H1 (cell line): ENCODE data around the gene MAST2.

Experiments used
- EP300 ChIP-seq, 2 experiments: IDR thresholded peaks; 1 replicate in 1 of 2; 2 replicates in 1 of 2; pipeline ENCODE4 v1.6.1; 2011 to 2012; ENCODE audit warnings: low read depth in 2 of 2, low read length in 2 of 2, mild to moderate bottlenecking in 2 of 2, borderline replicate concordance in 1 of 2, inconsistent platforms in 1 of 2, moderate library complexity in 1 of 2
- JUND ChIP-seq: IDR thresholded peaks from 2 replicates; pipeline ENCODE4 v1.6.1; 2011; ENCODE audit warnings: mild to moderate bottlenecking, improper control_type of control experiment, low read length
- POLR2A ChIP-seq, 2 experiments: IDR thresholded peaks; 1 replicate in 1 of 2; 2 replicates in 1 of 2; pipeline ENCODE4 v1.6.1; 2011; ENCODE audit warnings: low read depth in 2 of 2, low read length in 2 of 2, mild to moderate bottlenecking in 2 of 2; ENCODE audit errors: control extremely low read depth in 1 of 2
- POLR2AphosphoS5 ChIP-seq: IDR thresholded peaks from 2 replicates; pipeline ENCODE4 v1.6.1; 2011; ENCODE audit warnings: low read depth, low read length
- TAF1 ChIP-seq: IDR thresholded peaks from 2 replicates; pipeline ENCODE4 v1.6.1; 2011; ENCODE audit warnings: mild to moderate bottlenecking, low read depth, low read length
- YY1 ChIP-seq: IDR thresholded peaks from 2 replicates; pipeline ENCODE4 v1.6.1; 2011; ENCODE audit warnings: low read depth, mild to moderate bottlenecking, low read length
- TF ChIP-seq, protein P1 (sequence below), 3 experiments: IDR thresholded peaks; 1 replicate in 2 of 3; 2 replicates in 1 of 3; pipeline versions ENCODE4 v1.5.1 to v1.6.1; 2011; ENCODE audit warnings: low read length in 3 of 3, mild to moderate bottlenecking in 3 of 3, inconsistent platforms in 2 of 3, low read depth in 1 of 3, moderate library complexity in 1 of 3; ENCODE audit not compliant: insufficient read depth in 1 of 3; ENCODE audit errors: control extremely low read depth in 1 of 3
- TF ChIP-seq, protein P2 (sequence below): fragments of 300-600 bp; sonication (generic); IDR thresholded peaks from 2 replicates; pipeline ENCODE4 v1.7.1; 2012; ENCODE audit warnings: low read length, moderate library complexity, mild to moderate bottlenecking, inconsistent platforms; ENCODE audit not compliant: insufficient replicate concordance

DNA sequence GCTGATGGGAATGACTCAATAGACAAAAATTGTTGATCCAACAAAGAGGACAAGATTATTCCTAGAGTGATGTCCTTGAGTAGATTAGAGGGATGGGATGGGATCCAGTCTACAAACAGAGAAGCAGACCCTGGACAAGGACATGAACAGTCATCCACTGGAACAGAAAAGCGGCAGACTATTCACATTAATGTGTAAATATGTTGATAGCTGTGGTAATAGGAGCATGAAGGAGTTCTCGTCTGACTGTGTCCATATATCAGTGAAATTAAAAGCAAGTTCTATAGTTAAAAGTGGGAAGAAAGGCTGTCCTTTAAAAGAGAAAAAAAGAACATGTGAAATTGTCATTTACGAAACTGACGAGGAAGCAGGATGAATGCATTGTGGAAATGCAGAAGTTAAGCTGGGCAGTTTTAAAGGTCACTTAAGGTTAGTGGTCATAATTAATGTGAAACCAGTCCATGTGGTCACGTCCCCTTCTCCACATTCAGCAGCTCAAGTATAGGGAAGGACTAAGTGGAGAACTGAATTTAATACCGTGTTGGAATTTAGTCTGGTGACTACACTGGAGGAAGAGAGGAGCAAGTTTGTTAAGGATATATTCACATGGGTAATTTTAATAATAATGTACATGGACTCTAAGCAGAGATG lies 266.9 kb downstream of the MAST2 start:
- TF ChIP-seq, protein P1, sequence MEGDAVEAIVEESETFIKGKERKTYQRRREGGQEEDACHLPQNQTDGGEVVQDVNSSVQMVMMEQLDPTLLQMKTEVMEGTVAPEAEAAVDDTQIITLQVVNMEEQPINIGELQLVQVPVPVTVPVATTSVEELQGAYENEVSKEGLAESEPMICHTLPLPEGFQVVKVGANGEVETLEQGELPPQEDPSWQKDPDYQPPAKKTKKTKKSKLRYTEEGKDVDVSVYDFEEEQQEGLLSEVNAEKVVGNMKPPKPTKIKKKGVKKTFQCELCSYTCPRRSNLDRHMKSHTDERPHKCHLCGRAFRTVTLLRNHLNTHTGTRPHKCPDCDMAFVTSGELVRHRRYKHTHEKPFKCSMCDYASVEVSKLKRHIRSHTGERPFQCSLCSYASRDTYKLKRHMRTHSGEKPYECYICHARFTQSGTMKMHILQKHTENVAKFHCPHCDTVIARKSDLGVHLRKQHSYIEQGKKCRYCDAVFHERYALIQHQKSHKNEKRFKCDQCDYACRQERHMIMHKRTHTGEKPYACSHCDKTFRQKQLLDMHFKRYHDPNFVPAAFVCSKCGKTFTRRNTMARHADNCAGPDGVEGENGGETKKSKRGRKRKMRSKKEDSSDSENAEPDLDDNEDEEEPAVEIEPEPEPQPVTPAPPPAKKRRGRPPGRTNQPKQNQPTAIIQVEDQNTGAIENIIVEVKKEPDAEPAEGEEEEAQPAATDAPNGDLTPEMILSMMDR (IDR thresholded peaks at IDR 0.05; ENCODE audit: control extremely low read depth in 1 of 3, insufficient read depth in 1 of 3, low read depth in 1 of 3, low read length in 3 of 3) = no peak
- TF ChIP-seq EP300 (IDR thresholded peaks at IDR 0.05; ENCODE audit: borderline replicate concordance in 1 of 2, low read depth in 2 of 2, low read length in 2 of 2) (no peak), JUND (no peak), TAF1 (no peak), YY1 (no peak), POLR2AphosphoS5 (no peak), POLR2A (IDR thresholded peaks at IDR 0.05; ENCODE audit: control extremely low read depth in 1 of 2, low read depth in 2 of 2, low read length in 2 of 2) (no peak)
- TF ChIP-seq, protein P2, sequence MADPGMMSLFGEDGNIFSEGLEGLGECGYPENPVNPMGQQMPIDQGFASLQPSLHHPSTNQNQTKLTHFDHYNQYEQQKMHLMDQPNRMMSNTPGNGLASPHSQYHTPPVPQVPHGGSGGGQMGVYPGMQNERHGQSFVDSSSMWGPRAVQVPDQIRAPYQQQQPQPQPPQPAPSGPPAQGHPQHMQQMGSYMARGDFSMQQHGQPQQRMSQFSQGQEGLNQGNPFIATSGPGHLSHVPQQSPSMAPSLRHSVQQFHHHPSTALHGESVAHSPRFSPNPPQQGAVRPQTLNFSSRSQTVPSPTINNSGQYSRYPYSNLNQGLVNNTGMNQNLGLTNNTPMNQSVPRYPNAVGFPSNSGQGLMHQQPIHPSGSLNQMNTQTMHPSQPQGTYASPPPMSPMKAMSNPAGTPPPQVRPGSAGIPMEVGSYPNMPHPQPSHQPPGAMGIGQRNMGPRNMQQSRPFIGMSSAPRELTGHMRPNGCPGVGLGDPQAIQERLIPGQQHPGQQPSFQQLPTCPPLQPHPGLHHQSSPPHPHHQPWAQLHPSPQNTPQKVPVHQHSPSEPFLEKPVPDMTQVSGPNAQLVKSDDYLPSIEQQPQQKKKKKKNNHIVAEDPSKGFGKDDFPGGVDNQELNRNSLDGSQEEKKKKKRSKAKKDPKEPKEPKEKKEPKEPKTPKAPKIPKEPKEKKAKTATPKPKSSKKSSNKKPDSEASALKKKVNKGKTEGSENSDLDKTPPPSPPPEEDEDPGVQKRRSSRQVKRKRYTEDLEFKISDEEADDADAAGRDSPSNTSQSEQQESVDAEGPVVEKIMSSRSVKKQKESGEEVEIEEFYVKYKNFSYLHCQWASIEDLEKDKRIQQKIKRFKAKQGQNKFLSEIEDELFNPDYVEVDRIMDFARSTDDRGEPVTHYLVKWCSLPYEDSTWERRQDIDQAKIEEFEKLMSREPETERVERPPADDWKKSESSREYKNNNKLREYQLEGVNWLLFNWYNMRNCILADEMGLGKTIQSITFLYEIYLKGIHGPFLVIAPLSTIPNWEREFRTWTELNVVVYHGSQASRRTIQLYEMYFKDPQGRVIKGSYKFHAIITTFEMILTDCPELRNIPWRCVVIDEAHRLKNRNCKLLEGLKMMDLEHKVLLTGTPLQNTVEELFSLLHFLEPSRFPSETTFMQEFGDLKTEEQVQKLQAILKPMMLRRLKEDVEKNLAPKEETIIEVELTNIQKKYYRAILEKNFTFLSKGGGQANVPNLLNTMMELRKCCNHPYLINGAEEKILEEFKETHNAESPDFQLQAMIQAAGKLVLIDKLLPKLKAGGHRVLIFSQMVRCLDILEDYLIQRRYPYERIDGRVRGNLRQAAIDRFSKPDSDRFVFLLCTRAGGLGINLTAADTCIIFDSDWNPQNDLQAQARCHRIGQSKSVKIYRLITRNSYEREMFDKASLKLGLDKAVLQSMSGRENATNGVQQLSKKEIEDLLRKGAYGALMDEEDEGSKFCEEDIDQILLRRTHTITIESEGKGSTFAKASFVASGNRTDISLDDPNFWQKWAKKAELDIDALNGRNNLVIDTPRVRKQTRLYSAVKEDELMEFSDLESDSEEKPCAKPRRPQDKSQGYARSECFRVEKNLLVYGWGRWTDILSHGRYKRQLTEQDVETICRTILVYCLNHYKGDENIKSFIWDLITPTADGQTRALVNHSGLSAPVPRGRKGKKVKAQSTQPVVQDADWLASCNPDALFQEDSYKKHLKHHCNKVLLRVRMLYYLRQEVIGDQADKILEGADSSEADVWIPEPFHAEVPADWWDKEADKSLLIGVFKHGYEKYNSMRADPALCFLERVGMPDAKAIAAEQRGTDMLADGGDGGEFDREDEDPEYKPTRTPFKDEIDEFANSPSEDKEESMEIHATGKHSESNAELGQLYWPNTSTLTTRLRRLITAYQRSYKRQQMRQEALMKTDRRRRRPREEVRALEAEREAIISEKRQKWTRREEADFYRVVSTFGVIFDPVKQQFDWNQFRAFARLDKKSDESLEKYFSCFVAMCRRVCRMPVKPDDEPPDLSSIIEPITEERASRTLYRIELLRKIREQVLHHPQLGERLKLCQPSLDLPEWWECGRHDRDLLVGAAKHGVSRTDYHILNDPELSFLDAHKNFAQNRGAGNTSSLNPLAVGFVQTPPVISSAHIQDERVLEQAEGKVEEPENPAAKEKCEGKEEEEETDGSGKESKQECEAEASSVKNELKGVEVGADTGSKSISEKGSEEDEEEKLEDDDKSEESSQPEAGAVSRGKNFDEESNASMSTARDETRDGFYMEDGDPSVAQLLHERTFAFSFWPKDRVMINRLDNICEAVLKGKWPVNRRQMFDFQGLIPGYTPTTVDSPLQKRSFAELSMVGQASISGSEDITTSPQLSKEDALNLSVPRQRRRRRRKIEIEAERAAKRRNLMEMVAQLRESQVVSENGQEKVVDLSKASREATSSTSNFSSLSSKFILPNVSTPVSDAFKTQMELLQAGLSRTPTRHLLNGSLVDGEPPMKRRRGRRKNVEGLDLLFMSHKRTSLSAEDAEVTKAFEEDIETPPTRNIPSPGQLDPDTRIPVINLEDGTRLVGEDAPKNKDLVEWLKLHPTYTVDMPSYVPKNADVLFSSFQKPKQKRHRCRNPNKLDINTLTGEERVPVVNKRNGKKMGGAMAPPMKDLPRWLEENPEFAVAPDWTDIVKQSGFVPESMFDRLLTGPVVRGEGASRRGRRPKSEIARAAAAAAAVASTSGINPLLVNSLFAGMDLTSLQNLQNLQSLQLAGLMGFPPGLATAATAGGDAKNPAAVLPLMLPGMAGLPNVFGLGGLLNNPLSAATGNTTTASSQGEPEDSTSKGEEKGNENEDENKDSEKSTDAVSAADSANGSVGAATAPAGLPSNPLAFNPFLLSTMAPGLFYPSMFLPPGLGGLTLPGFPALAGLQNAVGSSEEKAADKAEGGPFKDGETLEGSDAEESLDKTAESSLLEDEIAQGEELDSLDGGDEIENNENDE = no peak
